Ovary (tissue), 3 donors: ENCODE data around the gene RDH11.

Experiments
- CTCF ChIP-seq, 3 donors: fragments of 450-650 bp in 2 of 3; fragments of 200-600 bp in 1 of 3; IDR thresholded peaks; one replicate each; pipeline versions ENCODE4 v1.5.1 to v1.8.0; 2016 to 2022; ENCODE audit warnings: antibody characterized with exemption in 3 of 3, mild to moderate bottlenecking in 1 of 3
- POLR2A ChIP-seq: fragments of 450-650 bp; IDR thresholded peaks from one replicate; pipeline ENCODE4 v1.6.1; 2017; ENCODE audit warnings: antibody characterized with exemption, mild to moderate bottlenecking, moderate library complexity
- donor health status: DM: no; HTN: no; CAD: no.

GRCh38 chr14:67738740-67739504 lies 43.4 kb upstream of the RDH11 start:
- no peak for TF ChIP-seq POLR2A
- no peak for TF ChIP-seq CTCF (IDR thresholded peaks at IDR 0.05)
